Left lung (tissue), 10 donors: ENCODE measurements around the gene SPON1. TPM values are rescaled to one million over a fixed set of nuclear protein-coding genes. Genes with fewer than 3 reads are reported as not detected.

Experiments
- ATAC-seq: fragments of 200-7000 bp; cut with Tn5 transposase; one replicate; pipeline ENCODE4 v1.9.1; 2020; ENCODE audit warnings: moderate library complexity
- DNase-seq, 4 donors: peaks; one replicate each; pipeline ENCODE4 v3.0.0-alpha.2; 2013 to 2020
- H3K27ac ChIP-seq, 2 donors: fragments of 200-600 bp; sonication (generic) in 1 of 2; one replicate each; pipeline versions ENCODE4 v1.5.0 to v1.8.0; 2020 to 2021
- H3K27me3 ChIP-seq, 2 donors: fragments of 200-600 bp; sonication (generic) in 1 of 2; one replicate each; pipeline versions ENCODE4 v1.5.0 to v1.8.0; 2020 to 2021
- H3K36me3 ChIP-seq, 2 donors: fragments of 200-600 bp; sonication (generic) in 1 of 2; one replicate each; pipeline versions ENCODE4 v1.5.0 to v1.8.0; 2020 to 2021
- H3K4me1 ChIP-seq, 2 donors: fragments of 200-600 bp; one replicate each; pipeline ENCODE4 v1.8.0; 2021
- H3K4me3 ChIP-seq, 2 donors: fragments of 200-600 bp; sonication (generic) in 1 of 2; one replicate each; pipeline versions ENCODE4 v1.5.0 to v1.8.0; 2020 to 2021; ENCODE audit warnings: mild to moderate bottlenecking in 1 of 2
- H3K9me3 ChIP-seq, 2 donors: fragments of 200-600 bp; sonication (generic) in 1 of 2; one replicate each; pipeline versions ENCODE4 v1.5.0 to v1.8.0; 2020 to 2021
- CTCF ChIP-seq, 2 donors: fragments of 200-600 bp; sonication (generic) in 1 of 2; IDR thresholded peaks; one replicate each; pipeline versions ENCODE4 v1.5.0 to v1.8.0; 2021; ENCODE audit warnings: antibody characterized with exemption in 2 of 2
- intact Hi-C, 2 donors: fragments of 100-400 bp; cut with DNase I; formaldehyde crosslinking; loops; one replicate each; pipeline versions ENCODE4 v1.11.2 to v1.14.2; 2022
- polyA plus RNA-seq, 6 donors: library from polyadenylated mRNA; unstranded; fragments of 120-200 nt; gene quantifications; one replicate each; pipeline ENCODE4 v1.2.1, GENCODE V29; 2013; ENCODE audit not compliant: insufficient read length in 6 of 6
- total RNA-seq, 2 donors: library from RNA; stranded (reverse); fragmentation: NEBNext Ultra II Directional; extraction: Animal tissue kit (Norgen Biotek cat#: 25700); gene quantifications; one replicate each; pipeline ENCODE4 v1.2.1, GENCODE V29; 2021
- donor health status: DM: no; HTN: yes; CAD: no.
- donor health status: DM: no; HTN: no; CAD: no.

Gene SPON1
- total and polyA plus RNA-seq, 8 donors, result 83.2 to 136 (median 97.4) TPM

- no peak for TF ChIP-seq CTCF (IDR thresholded peaks at IDR 0.05)
- H3K27ac ChIP-seq, result no peak overlapping the region
- ATAC-seq, result peak; percentile 61
- H3K4me1 ChIP-seq, result peaks cover 0 to 5% of the 10 kb centered on the region in 2 donors
- H3K36me3 ChIP-seq, result no peaks in the 10 kb centered on the region
- H3K4me3 ChIP-seq, result no peak overlapping the region
- H3K9me3 ChIP-seq, result no peaks in the 10 kb centered on the region
- intact Hi-C loops, result no loop called here
- no peaks in the 10 kb centered on the region for H3K27me3 ChIP-seq
- no peak for DNase-seq
Observed at GRCh38 chr11:13993096-13993765, 30.7 kb downstream of the SPON1 start.

GRCh38 chr11:13997881-13998280 is 35.4 kb downstream of the SPON1 start:
- Histone ChIP-seq H3K9me3 (peaks cover 0 to 12% of the 10 kb centered on the region in 2 donors), H3K36me3 (no peaks in the 10 kb centered on the region), H3K27ac (no peak overlapping the region), H3K4me1 (peaks cover 0 to 5% of the 10 kb centered on the region in 2 donors), H3K27me3 (no peaks in the 10 kb centered on the region), H3K4me3 (no peak overlapping the region)
- no peak for TF ChIP-seq CTCF (IDR thresholded peaks at IDR 0.05)
- intact Hi-C loops, result no loop called here
- no peak for DNase-seq
- no peak for ATAC-seq

- no peak for DNase-seq
- ATAC-seq, result no peak
- no peak for TF ChIP-seq CTCF (IDR thresholded peaks at IDR 0.05)
- H3K4me3 ChIP-seq, result no peak overlapping the region
- peaks cover 0 to 12% of the 10 kb centered on the region in 2 donors for H3K9me3 ChIP-seq
- no peak overlapping the region for H3K27ac ChIP-seq
- intact Hi-C loops, result no loop called here
- no peaks in the 10 kb centered on the region for H3K36me3 ChIP-seq
- no peaks in the 10 kb centered on the region for H3K27me3 ChIP-seq
- H3K4me1 ChIP-seq, result no peaks in the 10 kb centered on the region
Observed at GRCh38 chr11:13999704-14000103, 37.2 kb downstream of the SPON1 start.

GRCh38 chr11:14001597-14001996 is 39.1 kb downstream of the SPON1 start:
- no peak for TF ChIP-seq CTCF (IDR thresholded peaks at IDR 0.05)
- Histone ChIP-seq H3K4me3 (no peak overlapping the region), H3K4me1 (no peaks in the 10 kb centered on the region), H3K27me3 (no peaks in the 10 kb centered on the region), H3K27ac (no peak overlapping the region), H3K36me3 (no peaks in the 10 kb centered on the region), H3K9me3 (peaks cover 0 to 12% of the 10 kb centered on the region in 2 donors)
- DNase-seq (no peak), ATAC-seq (no peak)
- intact Hi-C loops, result no loop called here

GRCh38 chr11:14007566-14007965 is 45.0 kb downstream of the SPON1 start:
- intact Hi-C loops, result no loop called here
- DNase-seq (no peak), ATAC-seq (no peak)
- TF ChIP-seq CTCF (IDR thresholded peaks at IDR 0.05), result no peak
- Histone ChIP-seq H3K9me3 (no peaks in the 10 kb centered on the region), H3K4me1 (no peaks in the 10 kb centered on the region), H3K27ac (no peak overlapping the region), H3K36me3 (no peaks in the 10 kb centered on the region), H3K27me3 (no peaks in the 10 kb centered on the region), H3K4me3 (no peak overlapping the region)
